GM19025 (cell line): ENCODE data around the gene RPTOR.

Source experiments
- ATAC-seq: cut with Tn5 transposase; IDR thresholded peaks from one replicate; pipeline ENCODE4 v1.9.1; 2021; ENCODE audit warnings: mild to moderate bottlenecking, low read depth, moderate library complexity; ENCODE audit not compliant: unreplicated experiment

The RPTOR gene

GRCh38 chr17:80834893-80835275, 290.2 kb downstream of the RPTOR start:
- no peak for ATAC-seq

- ATAC-seq, result no peak
These were observed 291.4 kb downstream of the RPTOR start for GRCh38 chr17:80835816-80836657.

- ATAC-seq, result no peak
These were observed 292.0 kb downstream of the RPTOR start for GRCh38 chr17:80836658-80836965.

GRCh38 chr17:80836971-80837481, 292.4 kb downstream of the RPTOR start:
- no peak for ATAC-seq

- ATAC-seq, result no peak
These were observed 293.1 kb downstream of the RPTOR start for GRCh38 chr17:80837711-80838110.

GRCh38 chr17:80838311-80839025, 293.8 kb downstream of the RPTOR start:
- no peak for ATAC-seq

- no peak for ATAC-seq
These were observed 294.3 kb downstream of the RPTOR start for GRCh38 chr17:80839026-80839345.

- ATAC-seq, result no peak
These were observed 294.9 kb downstream of the RPTOR start for GRCh38 chr17:80839511-80839941.

- no peak for ATAC-seq
These were observed 295.3 kb downstream of the RPTOR start for GRCh38 chr17:80839970-80840369.

GRCh38 chr17:80842456-80843013, 297.9 kb downstream of the RPTOR start:
- ATAC-seq, result no peak

GRCh38 chr17:80843741-80844156, 299.1 kb downstream of the RPTOR start:
- no peak for ATAC-seq

GRCh38 chr17:80844418-80844990, 299.9 kb downstream of the RPTOR start:
- ATAC-seq, result no peak

GRCh38 chr17:80845069-80845862, 300.6 kb downstream of the RPTOR start:
- ATAC-seq, result no peak

- ATAC-seq, result no peak
These were observed 301.4 kb downstream of the RPTOR start for GRCh38 chr17:80845863-80846671.

- ATAC-seq, result no peak
These were observed 302.3 kb downstream of the RPTOR start for GRCh38 chr17:80846932-80847331.

- ATAC-seq, result no peak
These were observed 303.0 kb downstream of the RPTOR start for GRCh38 chr17:80847496-80848230.

GRCh38 chr17:80848449-80849102, 303.9 kb downstream of the RPTOR start:
- no peak for ATAC-seq

GRCh38 chr17:80849119-80849518, 304.5 kb downstream of the RPTOR start:
- ATAC-seq, result no peak
